ENCODE measurements around the gene NFYC. TPM values are rescaled to one million over a fixed set of nuclear protein-coding genes. Genes with fewer than 3 reads are reported as not detected.

The NFYC gene
- total RNA-seq, 4 donors from 2014 or later, result 45.3 to 58.6 (median 57.4) TPM

DNA sequence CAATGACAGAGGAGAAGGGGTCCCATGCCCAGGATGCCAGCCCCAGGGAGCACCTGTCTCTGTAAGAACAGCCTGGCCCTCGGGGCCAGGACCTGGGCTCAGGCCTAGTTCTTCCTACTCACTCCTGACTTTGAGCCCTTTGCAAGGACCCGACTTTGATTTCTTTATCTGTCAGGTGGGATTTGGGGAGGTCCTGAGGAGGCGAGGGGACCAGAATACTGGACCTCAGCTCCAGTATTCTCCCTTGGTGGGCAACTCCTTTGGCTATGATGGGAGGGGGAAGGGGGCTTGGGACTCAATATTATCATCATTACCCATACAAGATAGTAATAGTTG lies 110.2 kb downstream of the NFYC start:
- TF ChIP-seq, protein P1, sequence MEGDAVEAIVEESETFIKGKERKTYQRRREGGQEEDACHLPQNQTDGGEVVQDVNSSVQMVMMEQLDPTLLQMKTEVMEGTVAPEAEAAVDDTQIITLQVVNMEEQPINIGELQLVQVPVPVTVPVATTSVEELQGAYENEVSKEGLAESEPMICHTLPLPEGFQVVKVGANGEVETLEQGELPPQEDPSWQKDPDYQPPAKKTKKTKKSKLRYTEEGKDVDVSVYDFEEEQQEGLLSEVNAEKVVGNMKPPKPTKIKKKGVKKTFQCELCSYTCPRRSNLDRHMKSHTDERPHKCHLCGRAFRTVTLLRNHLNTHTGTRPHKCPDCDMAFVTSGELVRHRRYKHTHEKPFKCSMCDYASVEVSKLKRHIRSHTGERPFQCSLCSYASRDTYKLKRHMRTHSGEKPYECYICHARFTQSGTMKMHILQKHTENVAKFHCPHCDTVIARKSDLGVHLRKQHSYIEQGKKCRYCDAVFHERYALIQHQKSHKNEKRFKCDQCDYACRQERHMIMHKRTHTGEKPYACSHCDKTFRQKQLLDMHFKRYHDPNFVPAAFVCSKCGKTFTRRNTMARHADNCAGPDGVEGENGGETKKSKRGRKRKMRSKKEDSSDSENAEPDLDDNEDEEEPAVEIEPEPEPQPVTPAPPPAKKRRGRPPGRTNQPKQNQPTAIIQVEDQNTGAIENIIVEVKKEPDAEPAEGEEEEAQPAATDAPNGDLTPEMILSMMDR (IDR thresholded peaks at IDR 0.05 in 4 of 5, conservative IDR thresholded peaks at IDR 0.05 in 1 of 5), result no peak
- no peak for TF ChIP-seq POLR2A (IDR thresholded peaks at IDR 0.05)
- ATAC-seq (no peak), DNase-seq (no peak)
- intact Hi-C loops (cut with DNase I; ENCODE audit: low total_unique reads) (loop anchor here (5.0 kb wide), 1 partner anchor 109 kb away; the partner anchor contains the start of gene NFYC), in situ Hi-C loops (cut with MboI; ENCODE audit: low sequenced_read_pairs in 4 of 4) (no loop called here)
- Histone ChIP-seq H3K4me3 (peak overlapping the region; percentile 53 to 67 (median 56)), H3K27ac (peak overlapping the region; percentile 76 to 89 (median 86)), H3K27me3 (no peaks in the 10 kb centered on the region), H3K9me3 (no peaks in the 10 kb centered on the region), H3K36me3 (no peaks in the 10 kb centered on the region), H3K4me1 (peaks cover 47 to 51% of the 10 kb centered on the region in 2 donors)

DNA sequence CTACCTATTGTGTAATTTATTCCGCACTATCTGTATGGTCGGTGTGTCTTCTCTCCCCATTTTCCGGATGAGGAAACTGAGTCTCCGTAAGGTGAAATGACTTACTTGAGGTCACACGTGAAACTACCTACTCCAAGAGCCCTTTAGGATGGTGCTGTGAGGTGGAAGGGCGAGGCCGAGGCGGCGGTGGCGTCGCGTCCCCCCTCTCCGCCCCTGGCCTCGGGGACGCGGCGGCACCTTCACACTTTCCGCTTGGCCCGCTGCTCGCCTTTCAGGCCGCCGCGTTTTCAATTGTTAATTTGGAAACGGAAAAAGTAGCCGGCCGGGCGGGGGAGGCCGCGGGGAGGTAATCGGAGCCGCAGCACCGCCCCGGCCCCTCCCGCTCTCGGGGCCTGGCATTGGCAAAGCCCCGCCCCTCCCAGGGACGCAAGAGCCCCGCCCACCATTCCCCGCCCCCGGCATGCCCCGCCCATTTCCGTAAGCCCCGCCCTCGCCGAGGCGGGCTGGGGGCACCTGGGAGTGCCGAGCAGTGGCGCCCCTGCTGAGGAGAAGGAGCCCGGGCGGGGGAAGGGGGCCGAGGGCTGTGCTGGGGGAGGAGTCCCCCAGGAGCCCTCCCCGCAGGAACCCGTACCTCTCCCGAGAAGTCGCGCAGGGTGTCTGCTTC lies 110.7 kb downstream of the NFYC start:
- TF ChIP-seq, protein P1 (IDR thresholded peaks at IDR 0.05 in 4 of 5, conservative IDR thresholded peaks at IDR 0.05 in 1 of 5), result no peak
- TF ChIP-seq POLR2A (IDR thresholded peaks at IDR 0.05), result no peak
- Histone ChIP-seq H3K9me3 (no peaks in the 10 kb centered on the region), H3K4me3 (peak overlapping the region; percentile 53 to 67 (median 56)), H3K27ac (peak overlapping the region; percentile 76 to 89 (median 86)), H3K4me1 (peaks cover 51 to 54% of the 10 kb centered on the region in 2 donors), H3K27me3 (no peaks in the 10 kb centered on the region), H3K36me3 (no peaks in the 10 kb centered on the region)
- ATAC-seq (peak; percentile 80 to 88), DNase-seq (peak; percentile 76 to 86)
- in situ Hi-C loops (cut with MboI; ENCODE audit: low sequenced_read_pairs in 4 of 4), result no loop called here
- intact Hi-C loops (cut with DNase I; ENCODE audit: low total_unique reads), result loop anchor here (5.0 kb wide), 1 partner anchor 110 kb away; the partner anchor contains the start of gene NFYC

DNA sequence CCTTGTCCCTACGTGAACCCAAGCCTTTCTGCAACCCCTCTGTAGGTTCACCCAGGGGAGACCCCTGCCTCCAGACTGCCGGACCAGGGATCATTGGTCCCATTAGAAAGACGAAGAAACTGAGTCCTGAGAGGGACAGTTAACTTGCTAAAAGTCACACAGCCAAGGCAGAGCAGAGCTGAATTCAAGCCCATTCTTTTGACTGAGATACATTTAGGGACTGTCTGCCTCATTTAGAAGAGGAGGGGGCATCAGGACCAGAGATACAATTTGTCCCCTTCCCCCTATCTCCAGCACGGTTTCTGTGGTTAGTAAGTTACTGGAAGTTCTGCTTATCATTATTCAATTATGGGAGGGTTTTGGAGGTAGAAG lies 111.2 kb downstream of the NFYC start:
- intact Hi-C loops (cut with DNase I; ENCODE audit: low total_unique reads) (loop anchor here (5.0 kb wide), 1 partner anchor 110 kb away; the partner anchor contains the start of gene NFYC), in situ Hi-C loops (cut with MboI; ENCODE audit: low sequenced_read_pairs in 4 of 4) (no loop called here)
- ATAC-seq (no peak), DNase-seq (no peak)
- Histone ChIP-seq H3K4me1 (peaks cover 51 to 54% of the 10 kb centered on the region in 2 donors), H3K9me3 (no peaks in the 10 kb centered on the region), H3K27ac (peak overlapping the region; percentile 76 to 89 (median 86)), H3K36me3 (no peaks in the 10 kb centered on the region), H3K27me3 (no peaks in the 10 kb centered on the region), H3K4me3 (peak overlapping the region; percentile 53 to 67 (median 56))
- TF ChIP-seq, protein P1 (IDR thresholded peaks at IDR 0.05 in 4 of 5, conservative IDR thresholded peaks at IDR 0.05 in 1 of 5), result no peak
- TF ChIP-seq POLR2A (IDR thresholded peaks at IDR 0.05), result no peak

DNA sequence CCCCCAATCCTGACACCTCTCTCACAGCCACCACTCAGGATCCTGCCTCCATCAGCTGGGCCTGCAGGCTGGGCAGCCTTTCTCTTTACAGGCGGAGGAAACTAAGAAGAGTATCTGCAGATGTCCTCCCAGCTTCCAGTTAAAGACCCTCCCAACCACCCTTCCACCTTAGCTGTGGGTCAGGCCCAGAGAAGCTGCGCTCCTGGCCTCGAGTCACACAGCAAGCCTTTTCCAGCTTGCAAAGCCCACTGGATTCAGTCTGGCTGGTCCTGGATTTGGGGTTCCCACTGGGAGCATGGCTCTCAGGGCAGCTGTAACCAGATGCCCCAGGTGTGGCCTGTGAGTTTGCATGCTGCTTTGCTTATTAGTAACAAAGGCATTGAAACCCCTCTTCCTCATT lies 111.9 kb downstream of the NFYC start:
- Histone ChIP-seq H3K36me3 (no peaks in the 10 kb centered on the region), H3K4me3 (no peak overlapping the region), H3K4me1 (peaks cover 44 to 47% of the 10 kb centered on the region in 2 donors), H3K27ac (peak overlapping the region; percentile 76 to 89 (median 86)), H3K27me3 (no peaks in the 10 kb centered on the region), H3K9me3 (no peaks in the 10 kb centered on the region)
- in situ Hi-C loops (cut with MboI; ENCODE audit: low sequenced_read_pairs in 4 of 4), result no loop called here
- ATAC-seq, result no peak
- DNase-seq, result no peak
- no peak for TF ChIP-seq POLR2A (IDR thresholded peaks at IDR 0.05)
- TF ChIP-seq, protein P1 (IDR thresholded peaks at IDR 0.05 in 4 of 5, conservative IDR thresholded peaks at IDR 0.05 in 1 of 5), result no peak
- intact Hi-C loops (cut with DNase I; ENCODE audit: low total_unique reads), result loop anchor here (5.0 kb wide), 1 partner anchor 111 kb away; the partner anchor contains the start of gene NFYC
